HepG2 (cell line): ENCODE measurements around the gene UBASH3A. TPM values are rescaled to one million over a fixed set of nuclear protein-coding genes. Genes with fewer than 3 reads are reported as not detected.

Experiments
- AKAP8 ChIP-seq: sonication (generic); formaldehyde crosslinking; IDR thresholded peaks from 2 replicates; pipeline ENCODE4 v1.5.1; 2020; ENCODE audit warnings: mild to moderate bottlenecking, missing genetic modification reagents
- EED ChIP-seq: sonication (generic); formaldehyde crosslinking; IDR thresholded peaks from 2 replicates; pipeline ENCODE4 v1.5.0; 2020; ENCODE audit warnings: mild to moderate bottlenecking, missing genetic modification reagents
- ELF1 ChIP-seq: sonication (generic); formaldehyde crosslinking; IDR thresholded peaks from 2 replicates; pipeline ENCODE4 v1.4.0; 2020; ENCODE audit warnings: missing genetic modification reagents
- HMG20A ChIP-seq: IDR thresholded peaks from 2 replicates; pipeline ENCODE4 v1.6.1; 2016; ENCODE audit warnings: borderline replicate concordance
- LCORL ChIP-seq, 2 experiments: fragments of 450-650 bp in 1 of 2; sonication (generic) in 1 of 2; formaldehyde crosslinking in 1 of 2; IDR thresholded peaks; 2 replicates each; pipeline versions ENCODE4 v1.5.0 to v1.6.1; 2017 to 2020; ENCODE audit warnings: antibody characterized with exemption in 1 of 2, missing genetic modification reagents in 1 of 2
- MBD4 ChIP-seq: IDR thresholded peaks from 2 replicates; pipeline ENCODE4 v1.6.1; 2012; ENCODE audit warnings: low read length, inconsistent platforms, borderline replicate concordance
- MLLT10 ChIP-seq: sonication (generic); formaldehyde crosslinking; IDR thresholded peaks from 2 replicates; pipeline ENCODE4 v1.4.0; 2020; ENCODE audit warnings: missing genetic modification reagents
- MTA1 ChIP-seq: sonication (generic); formaldehyde crosslinking; IDR thresholded peaks from 2 replicates; pipeline ENCODE4 v1.4.0; 2020; ENCODE audit warnings: missing genetic modification reagents, mild to moderate bottlenecking, borderline replicate concordance
- NR2F6 ChIP-seq, 2 experiments: IDR thresholded peaks; 2 replicates each; pipeline ENCODE4 v1.6.1; 2016; ENCODE audit warnings: antibody characterized with exemption in 1 of 2, mild to moderate bottlenecking in 1 of 2
- PAF1 ChIP-seq: IDR thresholded peaks from 2 replicates; pipeline ENCODE4 v1.6.1; 2016; ENCODE audit warnings: missing genetic modification reagents, missing compliant biosample characterization
- SNAPC2 ChIP-seq: sonication (generic); formaldehyde crosslinking; IDR thresholded peaks from 2 replicates; pipeline ENCODE4 v1.8.1; 2022; ENCODE audit warnings: mild to moderate bottlenecking, missing genetic modification reagents
- SP5 ChIP-seq: IDR thresholded peaks from 2 replicates; pipeline ENCODE4 v1.6.1; 2016; ENCODE audit warnings: low read depth, borderline replicate concordance
- TMF1 ChIP-seq: sonication (generic); formaldehyde crosslinking; IDR thresholded peaks from 2 replicates; pipeline ENCODE4 v1.8.1; 2022; ENCODE audit warnings: low read depth, missing genetic modification reagents
- ZNF20 ChIP-seq: sonication (generic); formaldehyde crosslinking; IDR thresholded peaks from 2 replicates; pipeline ENCODE4 v1.4.0; 2020; ENCODE audit warnings: mild to moderate bottlenecking, moderate library complexity, missing genetic modification reagents
- ZNF282 ChIP-seq: fragments of 450-650 bp; IDR thresholded peaks from 2 replicates; pipeline ENCODE4 v1.6.1; 2018; ENCODE audit not compliant: partially characterized antibody
- ZNF367 ChIP-seq: sonication (generic); formaldehyde crosslinking; IDR thresholded peaks from 2 replicates; pipeline ENCODE4 v1.4.0; 2020; ENCODE audit warnings: missing genetic modification reagents, borderline replicate concordance
- ZNF616 ChIP-seq: sonication (generic); formaldehyde crosslinking; IDR thresholded peaks from 2 replicates; pipeline ENCODE4 v1.5.0; 2020; ENCODE audit warnings: low read depth, mild to moderate bottlenecking, missing genetic modification reagents
- ZNF709 ChIP-seq: sonication (generic); formaldehyde crosslinking; IDR thresholded peaks from 2 replicates; pipeline ENCODE4 v1.5.0; 2020; ENCODE audit warnings: mild to moderate bottlenecking, missing genetic modification reagents
- ZNF713 ChIP-seq: sonication (generic); formaldehyde crosslinking; IDR thresholded peaks from 2 replicates; pipeline ENCODE4 v1.4.0; 2020; ENCODE audit warnings: mild to moderate bottlenecking, missing genetic modification reagents
- ZNF790 ChIP-seq: sonication (generic); formaldehyde crosslinking; IDR thresholded peaks from 2 replicates; pipeline ENCODE4 v1.8.0; 2022; ENCODE audit warnings: missing genetic modification reagents, mild to moderate bottlenecking, borderline replicate concordance
- ZSCAN29 ChIP-seq: sonication (generic); formaldehyde crosslinking; conservative IDR thresholded peaks from 2 replicates; pipeline ENCODE4 v1.4.0; 2020; ENCODE audit warnings: mild to moderate bottlenecking, missing genetic modification reagents
- polyA plus RNA-seq, 8 experiments: library from polyadenylated mRNA; depleted of rRNA in 3 of 8; stranded (reverse) in 7 of 8; unstranded in 1 of 8; fragments of >200 nt; fragmentation: Illumina TruSeq in 4 of 8; extraction: Trizol in 4 of 8; gene quantifications; 2 replicates each; pipeline versions ENCODE4 v1.2.1 to v1.2.3, GENCODE V29; 2011 to 2016; ENCODE audit warnings: low read depth in 4 of 8, missing spikeins in 1 of 8, mixed read lengths in 1 of 8; ENCODE audit not compliant: insufficient read depth in 1 of 8
- total RNA-seq, 5 experiments: library from RNA; depleted of rRNA; stranded (reverse); fragments of >200 nt; fragmentation: Illumina TruSeq; extraction: Trizol; gene quantifications; 2 replicates each; pipeline ENCODE4 v1.2.3, GENCODE V29; 2016; ENCODE audit warnings: low read depth in 1 of 5
- TF ChIP-seq, protein P1 (sequence below): sonication (generic); formaldehyde crosslinking; IDR thresholded peaks from 2 replicates; pipeline ENCODE4 v1.4.0; 2020; ENCODE audit warnings: mild to moderate bottlenecking, missing genetic modification reagents, borderline replicate concordance
- TF ChIP-seq, protein P2 (sequence below): sonication (generic); formaldehyde crosslinking; IDR thresholded peaks from 2 replicates; pipeline ENCODE4 v1.4.0; 2020; ENCODE audit warnings: missing genetic modification reagents
- TF ChIP-seq, protein P3 (sequence below): sonication (generic); formaldehyde crosslinking; conservative IDR thresholded peaks from 2 replicates; pipeline ENCODE4 v1.8.0; 2022; ENCODE audit warnings: mild to moderate bottlenecking, moderate library complexity, missing genetic modification reagents
- TF ChIP-seq, protein P4 (sequence below): IDR thresholded peaks from 2 replicates; pipeline ENCODE4 v1.6.1; 2016; ENCODE audit warnings: mild to moderate bottlenecking, missing biosample characterization, missing genetic modification reagents

The UBASH3A gene
- total and polyA plus RNA-seq, 2 of the 13 experiments (the other 11 are each of a cell fraction or from before 2014, with no cell fraction given), result not detected

DNA sequence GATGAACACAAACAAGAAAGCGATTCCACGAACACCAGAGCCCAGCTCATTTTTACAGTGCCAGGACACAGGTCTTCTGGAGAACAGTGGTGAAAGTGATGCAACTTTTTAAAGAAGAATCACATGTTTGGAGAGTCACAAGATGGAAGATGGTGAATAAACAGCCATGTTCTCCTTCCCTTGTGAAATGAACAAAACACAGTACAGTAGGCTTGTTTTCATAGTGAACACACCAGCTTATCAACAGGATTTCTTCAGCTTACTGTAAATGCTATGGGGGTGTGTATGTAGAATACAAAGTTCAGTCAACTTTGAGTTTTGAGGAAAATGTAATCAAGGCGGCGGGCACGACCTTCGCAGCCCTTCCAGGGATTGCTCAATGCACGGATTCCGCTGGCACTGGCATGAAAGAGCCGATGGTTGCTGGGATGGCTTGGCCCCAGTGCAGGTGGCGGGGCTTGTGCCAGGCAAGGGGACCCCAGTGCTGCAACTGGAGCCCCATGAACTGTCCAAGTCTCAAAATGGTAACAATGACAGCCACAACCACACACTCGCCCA lies 17.6 kb upstream of the UBASH3A start (continued):
- TF ChIP-seq, protein P1, sequence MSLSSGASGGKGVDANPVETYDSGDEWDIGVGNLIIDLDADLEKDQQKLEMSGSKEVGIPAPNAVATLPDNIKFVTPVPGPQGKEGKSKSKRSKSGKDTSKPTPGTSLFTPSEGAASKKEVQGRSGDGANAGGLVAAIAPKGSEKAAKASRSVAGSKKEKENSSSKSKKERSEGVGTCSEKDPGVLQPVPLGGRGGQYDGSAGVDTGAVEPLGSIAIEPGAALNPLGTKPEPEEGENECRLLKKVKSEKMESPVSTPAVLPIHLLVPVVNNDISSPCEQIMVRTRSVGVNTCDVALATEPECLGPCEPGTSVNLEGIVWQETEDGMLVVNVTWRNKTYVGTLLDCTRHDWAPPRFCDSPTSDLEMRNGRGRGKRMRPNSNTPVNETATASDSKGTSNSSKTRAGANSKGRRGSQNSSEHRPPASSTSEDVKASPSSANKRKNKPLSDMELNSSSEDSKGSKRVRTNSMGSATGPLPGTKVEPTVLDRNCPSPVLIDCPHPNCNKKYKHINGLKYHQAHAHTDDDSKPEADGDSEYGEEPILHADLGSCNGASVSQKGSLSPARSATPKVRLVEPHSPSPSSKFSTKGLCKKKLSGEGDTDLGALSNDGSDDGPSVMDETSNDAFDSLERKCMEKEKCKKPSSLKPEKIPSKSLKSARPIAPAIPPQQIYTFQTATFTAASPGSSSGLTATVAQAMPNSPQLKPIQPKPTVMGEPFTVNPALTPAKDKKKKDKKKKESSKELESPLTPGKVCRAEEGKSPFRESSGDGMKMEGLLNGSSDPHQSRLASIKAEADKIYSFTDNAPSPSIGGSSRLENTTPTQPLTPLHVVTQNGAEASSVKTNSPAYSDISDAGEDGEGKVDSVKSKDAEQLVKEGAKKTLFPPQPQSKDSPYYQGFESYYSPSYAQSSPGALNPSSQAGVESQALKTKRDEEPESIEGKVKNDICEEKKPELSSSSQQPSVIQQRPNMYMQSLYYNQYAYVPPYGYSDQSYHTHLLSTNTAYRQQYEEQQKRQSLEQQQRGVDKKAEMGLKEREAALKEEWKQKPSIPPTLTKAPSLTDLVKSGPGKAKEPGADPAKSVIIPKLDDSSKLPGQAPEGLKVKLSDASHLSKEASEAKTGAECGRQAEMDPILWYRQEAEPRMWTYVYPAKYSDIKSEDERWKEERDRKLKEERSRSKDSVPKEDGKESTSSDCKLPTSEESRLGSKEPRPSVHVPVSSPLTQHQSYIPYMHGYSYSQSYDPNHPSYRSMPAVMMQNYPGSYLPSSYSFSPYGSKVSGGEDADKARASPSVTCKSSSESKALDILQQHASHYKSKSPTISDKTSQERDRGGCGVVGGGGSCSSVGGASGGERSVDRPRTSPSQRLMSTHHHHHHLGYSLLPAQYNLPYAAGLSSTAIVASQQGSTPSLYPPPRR (CRISPR knock-in tag), result peak; percentile 81
- TF ChIP-seq TMF1 (CRISPR knock-in tag) (no peak), ZNF367 (CRISPR knock-in tag) (no peak), SP5 (CRISPR knock-in tag) (peak; percentile 66; the same call in 1 of the 2 replicates), ZNF20 (CRISPR knock-in tag) (no peak), ZNF616 (no peak), HMG20A (CRISPR knock-in tag) (peak; percentile 91; the same call in 1 of the 2 replicates), NR2F6 (IDR thresholded peaks at IDR 0.05) (peak; percentile 85), NR2F6 (CRISPR knock-in tag; IDR thresholded peaks at IDR 0.05) (peak; percentile 92), ZNF709 (CRISPR knock-in tag) (no peak), AKAP8 (CRISPR knock-in tag) (no peak), SNAPC2 (CRISPR knock-in tag) (0 out of 2 replicates have a peak, but pooled peaks have one; percentile 76), LCORL (IDR thresholded peaks at IDR 0.05) (no peak), LCORL (CRISPR knock-in tag; IDR thresholded peaks at IDR 0.05) (peak; percentile 83), PAF1 (CRISPR knock-in tag) (no peak), ELF1 (CRISPR knock-in tag) (peak; percentile 33; the same call in 1 of the 2 replicates), EED (CRISPR knock-in tag) (no peak), ZSCAN29 (CRISPR knock-in tag) (peak; percentile 73; the same call in 1 of the 2 replicates), ZNF282 (no peak), ZNF790 (CRISPR knock-in tag) (no peak), MLLT10 (no peak), MTA1 (CRISPR knock-in tag) (peak; percentile 96), MBD4 (no peak), ZNF713 (CRISPR knock-in tag) (no peak)
- TF ChIP-seq, protein P2, sequence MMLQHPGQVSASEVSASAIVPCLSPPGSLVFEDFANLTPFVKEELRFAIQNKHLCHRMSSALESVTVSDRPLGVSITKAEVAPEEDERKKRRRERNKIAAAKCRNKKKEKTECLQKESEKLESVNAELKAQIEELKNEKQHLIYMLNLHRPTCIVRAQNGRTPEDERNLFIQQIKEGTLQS (CRISPR knock-in tag), result peak; percentile 32; the same call in 1 of the 2 replicates
- TF ChIP-seq, protein P3, sequence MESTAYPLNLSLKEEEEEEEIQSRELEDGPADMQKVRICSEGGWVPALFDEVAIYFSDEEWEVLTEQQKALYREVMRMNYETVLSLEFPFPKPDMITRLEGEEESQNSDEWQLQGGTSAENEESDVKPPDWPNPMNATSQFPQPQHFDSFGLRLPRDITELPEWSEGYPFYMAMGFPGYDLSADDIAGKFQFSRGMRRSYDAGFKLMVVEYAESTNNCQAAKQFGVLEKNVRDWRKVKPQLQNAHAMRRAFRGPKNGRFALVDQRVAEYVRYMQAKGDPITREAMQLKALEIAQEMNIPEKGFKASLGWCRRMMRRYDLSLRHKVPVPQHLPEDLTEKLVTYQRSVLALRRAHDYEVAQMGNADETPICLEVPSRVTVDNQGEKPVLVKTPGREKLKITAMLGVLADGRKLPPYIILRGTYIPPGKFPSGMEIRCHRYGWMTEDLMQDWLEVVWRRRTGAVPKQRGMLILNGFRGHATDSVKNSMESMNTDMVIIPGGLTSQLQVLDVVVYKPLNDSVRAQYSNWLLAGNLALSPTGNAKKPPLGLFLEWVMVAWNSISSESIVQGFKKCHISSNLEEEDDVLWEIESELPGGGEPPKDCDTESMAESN, result peak; percentile 78
- TF ChIP-seq, protein P4, sequence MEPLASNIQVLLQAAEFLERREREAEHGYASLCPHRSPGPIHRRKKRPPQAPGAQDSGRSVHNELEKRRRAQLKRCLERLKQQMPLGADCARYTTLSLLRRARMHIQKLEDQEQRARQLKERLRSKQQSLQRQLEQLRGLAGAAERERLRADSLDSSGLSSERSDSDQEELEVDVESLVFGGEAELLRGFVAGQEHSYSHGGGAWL (CRISPR knock-in tag), result no peak
